Measurements from ENCODE around the gene CD19.
"Not testable (repeated sequence)": the region's sequence is repeated elsewhere in the genome, so short reads cannot be mapped to it uniquely, and the experiment has no call there.

The CD19 gene

GRCh38 chr16:28975158-28975599, 43.4 kb downstream of the CD19 start:
- TF ChIP-seq, protein P1, sequence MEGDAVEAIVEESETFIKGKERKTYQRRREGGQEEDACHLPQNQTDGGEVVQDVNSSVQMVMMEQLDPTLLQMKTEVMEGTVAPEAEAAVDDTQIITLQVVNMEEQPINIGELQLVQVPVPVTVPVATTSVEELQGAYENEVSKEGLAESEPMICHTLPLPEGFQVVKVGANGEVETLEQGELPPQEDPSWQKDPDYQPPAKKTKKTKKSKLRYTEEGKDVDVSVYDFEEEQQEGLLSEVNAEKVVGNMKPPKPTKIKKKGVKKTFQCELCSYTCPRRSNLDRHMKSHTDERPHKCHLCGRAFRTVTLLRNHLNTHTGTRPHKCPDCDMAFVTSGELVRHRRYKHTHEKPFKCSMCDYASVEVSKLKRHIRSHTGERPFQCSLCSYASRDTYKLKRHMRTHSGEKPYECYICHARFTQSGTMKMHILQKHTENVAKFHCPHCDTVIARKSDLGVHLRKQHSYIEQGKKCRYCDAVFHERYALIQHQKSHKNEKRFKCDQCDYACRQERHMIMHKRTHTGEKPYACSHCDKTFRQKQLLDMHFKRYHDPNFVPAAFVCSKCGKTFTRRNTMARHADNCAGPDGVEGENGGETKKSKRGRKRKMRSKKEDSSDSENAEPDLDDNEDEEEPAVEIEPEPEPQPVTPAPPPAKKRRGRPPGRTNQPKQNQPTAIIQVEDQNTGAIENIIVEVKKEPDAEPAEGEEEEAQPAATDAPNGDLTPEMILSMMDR (IDR thresholded peaks at IDR 0.05; ENCODE audit: extremely low read depth, missing control alignments): no peak
- DNase-seq (ENCODE audit: low spot score): no peak

DNA sequence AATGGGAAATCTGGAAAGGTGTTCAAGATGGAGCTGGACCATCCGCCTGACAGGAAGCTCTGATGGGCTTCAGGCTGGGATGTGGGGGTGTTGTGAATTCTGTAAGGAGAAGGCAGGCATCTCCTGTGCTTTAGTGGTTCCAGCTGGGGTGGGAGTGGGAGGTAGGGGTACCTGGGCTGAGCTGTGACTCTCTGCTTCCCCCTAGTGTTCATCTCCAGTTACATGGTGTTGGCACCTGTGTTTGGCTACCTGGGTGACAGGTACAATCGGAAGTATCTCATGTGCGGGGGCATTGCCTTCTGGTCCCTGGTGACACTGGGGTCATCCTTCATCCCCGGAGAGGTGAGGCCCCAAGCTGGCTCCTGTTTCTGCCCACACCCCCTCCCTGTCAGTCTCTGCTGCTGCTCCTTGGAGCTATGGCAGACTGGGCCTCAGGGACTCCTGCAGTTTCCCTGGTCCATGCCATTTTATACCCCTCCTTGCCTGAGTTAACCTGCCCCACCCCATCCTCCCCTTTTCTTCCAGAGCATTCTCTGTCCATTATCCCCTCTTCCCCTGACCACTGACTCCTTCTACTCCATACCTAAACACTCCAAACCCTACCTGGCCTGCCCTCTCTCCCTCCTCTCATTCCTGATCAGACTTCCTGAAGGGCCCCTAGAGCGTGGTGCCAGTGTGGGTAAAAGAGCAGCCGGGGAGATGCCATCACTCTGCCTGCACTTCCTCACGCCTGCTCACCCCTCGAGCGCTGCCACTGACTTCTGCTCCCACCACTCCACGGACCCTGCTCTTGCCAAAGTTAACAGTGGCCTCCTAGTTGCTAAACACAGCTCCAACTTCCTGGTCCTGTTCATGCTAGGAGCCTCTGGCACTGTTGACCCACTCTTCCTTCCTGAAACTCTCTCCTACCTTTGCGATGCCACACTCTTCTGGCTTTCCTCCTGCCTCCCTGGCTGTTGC, 46.2 kb downstream of the CD19 start:
- TF ChIP-seq, protein P1 (IDR thresholded peaks at IDR 0.05; ENCODE audit: extremely low read depth, missing control alignments): peak; percentile 20
- peak; percentile 51 for DNase-seq (ENCODE audit: low spot score)

DNA sequence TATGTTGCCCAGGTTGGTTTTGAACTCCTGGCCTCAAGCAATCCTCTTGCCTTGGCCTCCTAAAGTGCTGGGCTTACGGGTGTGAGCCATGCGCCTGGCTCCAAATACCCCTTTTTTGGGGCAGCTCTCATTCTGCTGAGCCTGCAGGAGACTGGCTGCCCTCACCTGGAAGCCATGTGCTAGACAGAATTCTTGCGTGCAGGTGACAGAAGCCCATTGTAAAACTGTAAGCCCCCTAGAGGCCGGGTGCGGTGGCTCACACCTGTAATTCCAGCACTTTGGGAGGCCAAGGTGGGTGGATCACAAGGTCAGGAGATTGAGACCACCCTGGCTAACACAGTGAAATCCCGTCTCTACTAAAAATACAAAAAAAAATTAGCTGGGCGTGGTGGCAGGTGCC, 48.6 kb downstream of the CD19 start:
- not testable (repeated sequence) for DNase-seq (ENCODE audit: low spot score)

DNA sequence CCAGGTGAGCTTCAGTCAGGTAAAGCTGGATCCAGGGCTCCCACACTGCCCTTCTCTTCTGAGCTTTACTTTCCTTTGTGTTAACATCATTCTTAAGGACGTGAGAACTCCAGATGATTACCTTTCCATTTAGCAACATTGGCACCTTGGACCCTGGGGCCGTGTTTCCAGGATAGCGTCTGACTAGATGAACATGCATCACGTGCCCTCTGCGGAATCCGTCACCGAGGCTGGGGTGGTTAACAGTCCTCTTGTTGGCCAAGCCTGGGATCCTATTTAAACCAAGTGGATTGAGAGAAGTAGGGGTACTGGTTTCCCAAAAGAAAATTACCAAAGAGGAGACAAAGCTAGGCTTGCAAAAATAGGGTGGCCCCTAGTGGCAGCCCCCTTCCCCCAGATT, 49.2 kb downstream of the CD19 start:
- no peak for DNase-seq (ENCODE audit: low spot score)
- TF ChIP-seq, protein P1 (IDR thresholded peaks at IDR 0.05; ENCODE audit: extremely low read depth, missing control alignments): no peak

DNA sequence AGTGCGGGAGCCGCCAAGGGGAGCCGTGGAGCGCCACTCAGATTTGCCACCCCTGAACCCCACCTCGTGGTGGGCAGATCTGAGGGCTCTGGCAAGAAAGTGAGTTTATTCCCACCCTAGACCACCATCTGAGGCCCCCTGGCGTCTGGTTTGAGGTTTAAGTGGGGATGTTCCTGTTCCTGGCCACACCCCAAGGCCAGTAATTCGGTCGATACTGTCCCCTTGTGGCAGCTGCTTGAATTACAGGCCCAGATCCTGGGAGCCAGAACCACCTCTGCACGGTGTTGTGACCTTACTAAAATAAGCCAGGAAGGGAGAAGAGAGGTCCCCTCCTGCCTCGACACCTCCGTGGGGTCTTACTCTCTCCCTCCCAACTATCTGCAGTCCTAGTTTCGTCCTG, 49.7 kb downstream of the CD19 start:
- TF ChIP-seq, protein P1 (IDR thresholded peaks at IDR 0.05; ENCODE audit: extremely low read depth, missing control alignments): peak; percentile 34
- peak; percentile 50 for DNase-seq (ENCODE audit: low spot score)

- TF ChIP-seq, protein P1 (IDR thresholded peaks at IDR 0.05; ENCODE audit: extremely low read depth, missing control alignments): no peak
These were observed 50.6 kb downstream of the CD19 start for GRCh38 chr16:28982418-28982817.

DNA sequence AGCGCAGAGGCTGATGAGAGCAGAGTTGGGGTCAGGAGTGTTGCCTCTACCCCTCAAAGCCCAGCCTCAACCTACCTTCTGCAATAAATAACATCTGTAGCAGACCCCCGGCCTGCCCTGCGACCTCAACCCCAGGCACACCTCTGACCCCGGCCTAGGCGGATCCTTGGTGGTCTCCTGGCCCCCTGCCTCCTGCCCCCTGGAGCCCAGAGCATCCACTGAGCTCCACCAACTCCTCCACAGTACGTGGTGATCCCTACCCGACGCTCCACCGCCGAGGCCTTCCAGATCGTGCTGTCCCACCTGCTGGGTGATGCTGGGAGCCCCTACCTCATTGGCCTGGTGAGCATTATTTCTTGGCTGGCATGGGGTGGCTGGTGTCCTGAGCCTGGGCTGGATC, 51.2 kb downstream of the CD19 start:
- TF ChIP-seq, protein P1 (IDR thresholded peaks at IDR 0.05; ENCODE audit: extremely low read depth, missing control alignments): no peak
- no peak for DNase-seq (ENCODE audit: low spot score)

More at GRCh38 chr16:28982418-28982817, 50.6 kb downstream of the CD19 start:
- no peak for DNase-seq (ENCODE audit: low spot score)

Measured in GM20000 (cell line).